ENCODE measurements around the gene FMNL2.

The FMNL2 gene

GRCh38 chr2:152683400-152683799 is 348.4 kb downstream of the FMNL2 start:
- H3K27ac ChIP-seq (ENCODE audit: low read depth, low read length, poor library complexity, severe bottlenecking) = no peak overlapping the region

GRCh38 chr2:152686321-152686720 is 351.3 kb downstream of the FMNL2 start:
- Histone ChIP-seq H3K79me2 (ENCODE audit: insufficient read depth, low read length) (peaks cover 22% of the 10 kb centered on the region), H3K36me3 (ENCODE audit: insufficient read depth, low read length) (peaks cover 67% of the 10 kb centered on the region), H3K4me1 (ENCODE audit: insufficient read depth, low read length, severe bottlenecking) (no peaks in the 10 kb centered on the region), H3K9me3 (ENCODE audit: low read length) (no peaks in the 10 kb centered on the region), H3K27ac (ENCODE audit: low read depth, low read length, poor library complexity, severe bottlenecking) (no peak overlapping the region), H3K9ac (ENCODE audit: low read length) (no peak overlapping the region), H3K9me2 (ENCODE audit: low read depth, low read length) (no peaks in the 10 kb centered on the region), H3K4me2 (ENCODE audit: low read length) (no peak overlapping the region), H3K4me3 (ENCODE audit: low read depth, low read length, poor library complexity, severe bottlenecking) (no peak overlapping the region), H4K20me1 (ENCODE audit: insufficient read depth, low read length) (no peaks in the 10 kb centered on the region), H3F3A (ENCODE audit: insufficient read depth, low read length) (no peaks in the 10 kb centered on the region), H2AFZ (ENCODE audit: low read length) (no peak overlapping the region), H3K27me3 (ENCODE audit: insufficient read depth, low read length) (no peaks in the 10 kb centered on the region)
- no peak for TF ChIP-seq EZH2 (IDR thresholded peaks at IDR 0.05; ENCODE audit: borderline replicate concordance, low read length)
- no peak for TF ChIP-seq CTCF (IDR thresholded peaks at IDR 0.05; ENCODE audit: low read length)

More at GRCh38 chr2:152683400-152683799, 348.4 kb downstream of the FMNL2 start:
- Histone ChIP-seq H2AFZ (ENCODE audit: low read length) (no peak overlapping the region), H4K20me1 (ENCODE audit: insufficient read depth, low read length) (no peaks in the 10 kb centered on the region), H3K36me3 (ENCODE audit: insufficient read depth, low read length) (peaks cover 85% of the 10 kb centered on the region), H3F3A (ENCODE audit: insufficient read depth, low read length) (no peaks in the 10 kb centered on the region), H3K4me2 (ENCODE audit: low read length) (no peak overlapping the region), H3K4me3 (ENCODE audit: low read depth, low read length, poor library complexity, severe bottlenecking) (no peak overlapping the region), H3K27me3 (ENCODE audit: insufficient read depth, low read length) (no peaks in the 10 kb centered on the region), H3K9me3 (ENCODE audit: low read length) (no peaks in the 10 kb centered on the region), H3K4me1 (ENCODE audit: insufficient read depth, low read length, severe bottlenecking) (no peaks in the 10 kb centered on the region), H3K79me2 (ENCODE audit: insufficient read depth, low read length) (peaks cover 22% of the 10 kb centered on the region), H3K9me2 (ENCODE audit: low read depth, low read length) (no peaks in the 10 kb centered on the region), H3K9ac (ENCODE audit: low read length) (no peak overlapping the region)
- TF ChIP-seq EZH2 (IDR thresholded peaks at IDR 0.05; ENCODE audit: borderline replicate concordance, low read length) (no peak), CTCF (IDR thresholded peaks at IDR 0.05; ENCODE audit: low read length) (no peak)

- peaks cover 51% of the 10 kb centered on the region for H3K36me3 ChIP-seq (ENCODE audit: insufficient read depth, low read length)
- H2AFZ ChIP-seq (ENCODE audit: low read length) = no peak overlapping the region
- peaks cover 39% of the 10 kb centered on the region for H3K79me2 ChIP-seq (ENCODE audit: insufficient read depth, low read length)
- H3K4me1 ChIP-seq (ENCODE audit: insufficient read depth, low read length, severe bottlenecking) = no peaks in the 10 kb centered on the region
- H3F3A ChIP-seq (ENCODE audit: insufficient read depth, low read length) = no peaks in the 10 kb centered on the region
- no peak overlapping the region for H3K4me2 ChIP-seq (ENCODE audit: low read length)
- H4K20me1 ChIP-seq (ENCODE audit: insufficient read depth, low read length) = peaks cover 3% of the 10 kb centered on the region; the same call in 1 of the 2 replicates
- H3K27ac ChIP-seq (ENCODE audit: low read depth, low read length, poor library complexity, severe bottlenecking) = no peak overlapping the region
- no peak overlapping the region for H3K4me3 ChIP-seq (ENCODE audit: low read depth, low read length, poor library complexity, severe bottlenecking)
- H3K9me3 ChIP-seq (ENCODE audit: low read length) = no peaks in the 10 kb centered on the region
- TF ChIP-seq CTCF (IDR thresholded peaks at IDR 0.05; ENCODE audit: low read length) (no peak), EZH2 (IDR thresholded peaks at IDR 0.05; ENCODE audit: borderline replicate concordance, low read length) (no peak)
- H3K9ac ChIP-seq (ENCODE audit: low read length) = no peak overlapping the region
- no peaks in the 10 kb centered on the region for H3K27me3 ChIP-seq (ENCODE audit: insufficient read depth, low read length)
- no peaks in the 10 kb centered on the region for H3K9me2 ChIP-seq (ENCODE audit: low read depth, low read length)
Observed at GRCh38 chr2:152693033-152693432, 358.1 kb downstream of the FMNL2 start.
